GM12878 (cell line): ENCODE results near the gene LSM12. TPM values are rescaled to one million over a fixed set of nuclear protein-coding genes. Genes with fewer than 3 reads are reported as not detected.

ENCODE experiments used
- ATAC-seq: fragments of 200-7000 bp; cut with Tn5 transposase; 3 replicates; pipeline ENCODE4 v1.9.1; 2020; ENCODE audit warnings: mild to moderate bottlenecking, moderate library complexity
- BruUV-seq: library from RNA; stranded (reverse); fragments of 400-500 nt; replicated peaks from 2 replicates; lab custom pipeline; 2021; lab: Mats Ljungman, UMichigan
- CTCF ChIA-PET: fragments of 300-600 bp; sonication (Branson Sonifier 250); formaldehyde crosslinking; extraction: SDS; loops from one replicate; lab custom pipeline; 2021; ENCODE audit warnings: inconsistent platforms; lab: Yijun Ruan, JAX
- POLR2A ChIA-PET: fragments of 350-600 bp; formaldehyde crosslinking; extraction: SDS; loops from one replicate; lab custom pipeline; 2021; ENCODE audit warnings: inconsistent platforms; lab: Charles Lee
- RAD21 ChIA-PET: fragments of 300-600 bp; sonication (Branson Sonifier 250); formaldehyde crosslinking; loops from one replicate; lab custom pipeline; 2023; ENCODE audit warnings: antibody characterized with exemption; ENCODE audit not compliant: unreplicated experiment; lab: Charles Lee
- SMC1A ChIA-PET: fragments of 300-600 bp; sonication (Branson Sonifier 250); formaldehyde crosslinking; loops from one replicate; lab custom pipeline; 2023; ENCODE audit not compliant: unreplicated experiment, uncharacterized antibody; lab: Charles Lee
- DNase-seq: peaks from one replicate; pipeline ENCODE4 v3.0.0-alpha.2; 2011; ENCODE audit warnings: low read depth, low spot score
- FAIRE-seq: peaks from 3 replicates; lab custom pipeline; 2011; peaks lifted over from hg19 to GRCh38; lab: Jason Lieb, UNC
- H2AFZ ChIP-seq: 2 replicates; pipeline ENCODE4 v1.6.0; 2011; ENCODE audit warnings: low read depth, low read length, control low read depth; ENCODE audit not compliant: control insufficient read depth
- H3K27ac ChIP-seq: 2 replicates; pipeline ENCODE4 v1.5.1; 2011; ENCODE audit warnings: control low read depth; ENCODE audit not compliant: control insufficient read depth, insufficient read depth
- H3K27me3 ChIP-seq, 2 experiments: replicated peaks in 1 of 2; 2 replicates each; pipeline versions ENCODE4 v1.6.0 to v1.6.1; 2011; ENCODE audit warnings: low read length in 1 of 2; ENCODE audit not compliant: control insufficient read depth in 2 of 2, insufficient read depth in 2 of 2
- H3K36me3 ChIP-seq, 2 experiments: 2 replicates each; pipeline ENCODE4 v1.5.1; 2011; ENCODE audit warnings: low read length in 1 of 2; ENCODE audit not compliant: control insufficient read depth in 2 of 2, insufficient read depth in 2 of 2
- H3K4me1 ChIP-seq: 2 replicates; pipeline ENCODE4 v1.6.1; 2011; ENCODE audit warnings: mild to moderate bottlenecking, low read length, moderate library complexity, mixed read lengths; ENCODE audit not compliant: control insufficient read depth, insufficient read depth
- H3K4me2 ChIP-seq: 2 replicates; pipeline ENCODE4 v1.6.0; 2011; ENCODE audit warnings: control low read depth; ENCODE audit not compliant: control insufficient read depth, insufficient read depth
- H3K4me3 ChIP-seq: fragments of 200-600 bp; sonication (generic); 2 replicates; pipeline ENCODE4 v1.5.1; 2016
- H3K79me2 ChIP-seq: 2 replicates; pipeline ENCODE4 v1.6.0; 2011; ENCODE audit warnings: low read length; ENCODE audit not compliant: control insufficient read depth, insufficient read depth
- H3K9ac ChIP-seq: 2 replicates; pipeline ENCODE4 v1.8.0; 2011; ENCODE audit warnings: low read length, control low read depth, mixed read lengths; ENCODE audit not compliant: control insufficient read depth, insufficient read depth
- H3K9me3 ChIP-seq: replicated peaks from 3 replicates; pipeline ENCODE4 v1.5.1; 2011; ENCODE audit warnings: mild to moderate bottlenecking, low read length; ENCODE audit not compliant: control insufficient read depth, insufficient read depth
- H4K20me1 ChIP-seq: 2 replicates; pipeline ENCODE4 v1.6.0; 2011; ENCODE audit not compliant: control insufficient read depth, insufficient read depth
- EGR1 ChIP-seq, 2 experiments: IDR thresholded peaks; 1 replicate in 1 of 2; 2 replicates in 1 of 2; pipeline ENCODE4 v1.6.1; 2011 to 2012; ENCODE audit warnings: low read depth in 2 of 2, low read length in 2 of 2, borderline replicate concordance in 1 of 2, mild to moderate bottlenecking in 1 of 2, moderate library complexity in 1 of 2
- ESRRA ChIP-seq: IDR thresholded peaks from 2 replicates; pipeline ENCODE4 v1.6.1; 2012; ENCODE audit warnings: mild to moderate bottlenecking, low read length, improper control_type of control experiment
- ETV6 ChIP-seq, 2 experiments: fragments of 450-650 bp in 1 of 2; IDR thresholded peaks in 1 of 2; conservative IDR thresholded peaks in 1 of 2; 2 replicates each; pipeline ENCODE4 v1.6.1; 2014; ENCODE audit warnings: antibody characterized with exemption in 1 of 2, borderline replicate concordance in 1 of 2, low read depth in 1 of 2, mild to moderate bottlenecking in 1 of 2, moderate library complexity in 1 of 2
- HDAC2 ChIP-seq: fragments of 200-600 bp; sonication (generic); IDR thresholded peaks from 2 replicates; pipeline ENCODE4 v1.6.1; 2017
- HDGF ChIP-seq: fragments of 450-650 bp; IDR thresholded peaks from 2 replicates; pipeline ENCODE4 v1.6.1; 2016; ENCODE audit warnings: antibody characterized with exemption
- IKZF2 ChIP-seq, 2 experiments: fragments of 450-650 bp; IDR thresholded peaks; 2 replicates each; pipeline ENCODE4 v1.6.1; 2017; ENCODE audit warnings: mild to moderate bottlenecking in 2 of 2, moderate library complexity in 2 of 2
- IRF4 ChIP-seq: IDR thresholded peaks from 2 replicates; pipeline ENCODE4 v1.6.1; 2011; ENCODE audit warnings: low read depth, low read length
- NR2C2 ChIP-seq: IDR thresholded peaks from 2 replicates; pipeline ENCODE4 v1.6.1; 2011; ENCODE audit warnings: borderline replicate concordance, low read depth; ENCODE audit not compliant: control insufficient read depth, insufficient read length
- RB1 ChIP-seq: fragments of 450-650 bp; formaldehyde crosslinking; IDR thresholded peaks from 2 replicates; pipeline ENCODE4 v1.6.1; 2017; ENCODE audit warnings: mild to moderate bottlenecking, borderline replicate concordance
- SIN3A ChIP-seq: IDR thresholded peaks from 2 replicates; pipeline ENCODE4 v1.6.1; 2012; ENCODE audit warnings: low read depth, low read length, improper control_type of control experiment
- SPI1 ChIP-seq: IDR thresholded peaks from 2 replicates; pipeline ENCODE4 v1.6.1; 2011; ENCODE audit warnings: low read depth, mild to moderate bottlenecking, low read length, moderate library complexity, borderline replicate concordance; ENCODE audit not compliant: insufficient read depth
- SRF ChIP-seq, 2 experiments: IDR thresholded peaks; 2 replicates each; pipeline ENCODE4 v1.6.1; 2011; ENCODE audit warnings: low read depth in 2 of 2, low read length in 2 of 2, mild to moderate bottlenecking in 1 of 2, moderate library complexity in 1 of 2
- WRNIP1 ChIP-seq: IDR thresholded peaks from 2 replicates; pipeline ENCODE4 v1.6.1; 2011; ENCODE audit warnings: low read depth, low read length, improper control_type of control experiment, borderline replicate concordance
- ZNF207 ChIP-seq: fragments of 450-650 bp; IDR thresholded peaks from 2 replicates; pipeline ENCODE4 v1.6.1; 2014; ENCODE audit warnings: antibody characterized with exemption, mild to moderate bottlenecking, borderline replicate concordance
- ZNF384 ChIP-seq: IDR thresholded peaks from 2 replicates; pipeline ENCODE4 v1.6.1; 2012; ENCODE audit warnings: low read depth, mild to moderate bottlenecking, low read length, improper control_type of control experiment, borderline replicate concordance
- ZZZ3 ChIP-seq: IDR thresholded peaks from 2 replicates; pipeline ENCODE4 v1.6.1; 2011; ENCODE audit warnings: low read depth; ENCODE audit not compliant: control insufficient read depth, insufficient read length
- WGBS: methylation state at CpG from one replicate; pipeline ENCODE4 v1.1.6; 2016; ENCODE audit warnings: low lambda C conversion rate; ENCODE audit not compliant: insufficient replicate concordance, insufficient coverage; ENCODE audit errors: missing lambda C conversion rate; 5-methylcytosine and 5-hydroxymethylcytosine counted together
- in situ Hi-C: fragments of 300-500 bp; cut with MboI; formaldehyde crosslinking; loops from 9 replicates; pipeline ENCODE4 v1.14.3; 2018; ENCODE audit warnings: mixed read lengths
- intact Hi-C: fragments of 100-400 bp; cut with micrococcal nuclease; formaldehyde crosslinking; loops from one replicate; pipeline ENCODE4 v1.14.2; 2022; ENCODE audit not compliant: unreplicated experiment
- polyA plus RNA-seq, 11 experiments: library from polyadenylated mRNA; depleted of rRNA in 4 of 11; unstranded in 6 of 11; stranded (reverse) in 5 of 11; fragments of >200 nt; fragmentation: Nextera tagmentation in 4 of 11; fragmentation: Illumina TruSeq in 1 of 11; extraction: Ambion mirVana in 4 of 11; extraction: Trizol in 1 of 11; gene quantifications; 1 replicate in 1 of 11; 2 replicates in 10 of 11; pipeline versions ENCODE4 v1.2.1 to v1.2.3, GENCODE V29; 2011 to 2016; ENCODE audit warnings: inconsistent platforms in 2 of 11, missing spikeins in 2 of 11, low read depth in 1 of 11
- total RNA-seq, 4 experiments: library from RNA; depleted of rRNA in 3 of 4; stranded (reverse); fragments of >200 nt in 3 of 4; fragmentation: Illumina TruSeq in 1 of 4; extraction: Trizol in 1 of 4; gene quantifications; 2 replicates each; pipeline versions ENCODE4 v1.2.1 to v1.2.3, GENCODE V29; 2013 to 2021
- TF ChIP-seq, protein P1 (sequence below): fragments of 450-650 bp; formaldehyde crosslinking; IDR thresholded peaks from 2 replicates; pipeline ENCODE4 v1.4.0; 2020; ENCODE audit warnings: mild to moderate bottlenecking, moderate library complexity

Gene LSM12
- total and polyA plus RNA-seq, 10 of the 15 experiments (the other 5 are each of a cell fraction or from before 2014, with no cell fraction given), result 51.1 to 206 (median 70.8) TPM

DNA sequence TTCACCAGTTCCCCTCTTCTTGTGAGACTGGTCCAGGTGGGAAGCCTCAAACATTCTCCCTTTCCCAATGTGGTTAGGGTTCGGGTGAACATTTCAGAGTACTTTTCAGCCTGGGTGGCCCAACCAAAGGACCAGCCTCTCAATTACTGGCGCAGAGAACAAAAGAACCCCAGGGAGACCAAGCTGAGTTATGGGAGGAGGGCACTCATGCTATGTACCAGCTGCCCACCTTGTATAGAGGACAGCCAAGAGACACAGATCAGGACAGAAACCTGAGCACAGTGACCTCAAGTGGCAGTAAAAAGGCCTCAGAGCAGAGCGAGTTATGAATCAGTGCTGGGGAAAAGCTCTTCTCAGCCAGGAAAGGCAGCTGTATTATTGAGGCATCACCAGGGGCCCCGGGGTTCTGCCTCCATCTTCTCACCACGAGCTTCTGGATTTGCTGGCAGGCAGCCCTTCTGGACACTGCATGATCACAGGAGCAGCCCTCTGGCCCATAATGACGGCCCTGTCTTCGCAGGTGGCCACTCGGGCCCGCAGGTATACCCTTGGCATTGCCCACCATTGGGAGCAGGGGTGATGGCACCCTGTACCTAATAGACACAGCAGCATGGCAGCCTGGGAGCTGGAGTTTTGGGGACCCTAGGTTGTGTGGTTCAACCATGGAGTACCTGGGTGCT, 7.9 kb upstream of the LSM12 start (continued):
- TF ChIP-seq SPI1, result no peak
- TF ChIP-seq WRNIP1, result no peak
- no peak for TF ChIP-seq IRF4
- no peak for TF ChIP-seq ESRRA

DNA sequence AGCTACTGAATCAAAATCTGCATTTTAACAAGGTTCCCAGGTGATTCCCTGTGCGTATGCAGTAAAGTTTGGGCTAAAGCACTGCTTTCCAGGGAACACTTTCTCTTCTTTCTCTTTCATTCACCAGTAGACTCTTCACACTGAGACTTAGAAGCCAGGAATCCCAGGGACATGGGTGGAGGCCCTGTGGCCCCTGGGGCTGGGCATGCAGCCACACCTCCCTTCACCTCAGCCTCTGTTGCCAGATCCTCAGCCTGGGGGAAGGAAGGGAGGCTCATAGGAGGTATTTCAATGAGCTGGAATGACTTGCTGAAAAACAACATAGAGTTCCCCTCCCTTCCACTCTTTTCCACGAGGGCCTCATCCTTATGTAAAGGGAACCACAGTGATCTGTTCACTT, 5.3 kb upstream of the LSM12 start:
- ATAC-seq, result no peak
- SMC1A ChIA-PET, result interaction anchor here (1.0 to 1.7 kb wide), 2 partner anchors 37 to 51 kb away, joined by 3 to 5 read pairs; partner anchors contain the start of gene HDAC5
- H2AFZ ChIP-seq, result no peak overlapping the region
- RAD21 ChIA-PET, result interaction anchor here (0.5 to 0.9 kb wide), 3 partner anchors 12 to 51 kb away, joined by 3 to 6 read pairs (median 3); partner anchors contain the start of gene HDAC5
- CTCF ChIA-PET, result interaction anchor here (1.0 to 2.4 kb wide), 4 partner anchors 40 to 144 kb away, joined by 3 to 8 read pairs (median 3); partner anchors contain the start of gene HDAC5
- H3K79me2 ChIP-seq, result peaks cover 15% of the 10 kb centered on the region
- H3K4me2 ChIP-seq, result peak overlapping the region; percentile 74
- H3K4me3 ChIP-seq, result peak overlapping the region; percentile 91
- no peak for FAIRE-seq
- POLR2A ChIA-PET, result interaction anchor here (0.6 to 3.5 kb wide), 3 partner anchors 25 to 150 kb away, joined by 3 to 23 read pairs (median 8); no protein-coding TSS in a partner anchor
- H4K20me1 ChIP-seq, result no peaks in the 10 kb centered on the region
- in situ Hi-C loops, result no loop called here
- no peak for DNase-seq
- 0 out of 2 replicates have a peak, but pooled peaks cover 3% of the 10 kb centered on the region for H3K4me1 ChIP-seq
- 3% methylated on average over 2 of the region's 2 CpGs for WGBS
- intact Hi-C loops, result loop anchor here (5.0 kb wide), 1 partner anchor 41 kb away; no protein-coding TSS in a partner anchor
- no peaks in the 10 kb centered on the region for H3K9me3 ChIP-seq
- peak overlapping the region; percentile 89 for H3K9ac ChIP-seq
- peaks cover 3 to 6% of the 10 kb centered on the region in 2 experiments; a peak in 3 of 4 replicates for H3K36me3 ChIP-seq
- no TSS peak for BruUV-seq
- no peaks in the 10 kb centered on the region for H3K27me3 ChIP-seq
- H3K27ac ChIP-seq, result peak overlapping the region; percentile 76; the same call in 1 of the 2 replicates
- TF ChIP-seq SPI1 (no peak), ESRRA (no peak), ZNF207 (no peak), ETV6 (conservative IDR thresholded peaks at IDR 0.05 in 1 of 2, IDR thresholded peaks at IDR 0.05 in 1 of 2; ENCODE audit: borderline replicate concordance in 1 of 2, low read depth in 1 of 2) (no peak), RB1 (no peak), ZNF384 (no peak), EGR1 (IDR thresholded peaks at IDR 0.05; ENCODE audit: borderline replicate concordance in 1 of 2, low read depth in 2 of 2, low read length in 2 of 2) (no peak), NR2C2 (no peak), ZZZ3 (no peak), IKZF2 (IDR thresholded peaks at IDR 0.05) (no peak), SRF (IDR thresholded peaks at IDR 0.05; ENCODE audit: low read depth in 2 of 2, low read length in 2 of 2) (no peak), SIN3A (no peak), HDAC2 (no peak), HDGF (no peak)
- TF ChIP-seq, protein P1, sequence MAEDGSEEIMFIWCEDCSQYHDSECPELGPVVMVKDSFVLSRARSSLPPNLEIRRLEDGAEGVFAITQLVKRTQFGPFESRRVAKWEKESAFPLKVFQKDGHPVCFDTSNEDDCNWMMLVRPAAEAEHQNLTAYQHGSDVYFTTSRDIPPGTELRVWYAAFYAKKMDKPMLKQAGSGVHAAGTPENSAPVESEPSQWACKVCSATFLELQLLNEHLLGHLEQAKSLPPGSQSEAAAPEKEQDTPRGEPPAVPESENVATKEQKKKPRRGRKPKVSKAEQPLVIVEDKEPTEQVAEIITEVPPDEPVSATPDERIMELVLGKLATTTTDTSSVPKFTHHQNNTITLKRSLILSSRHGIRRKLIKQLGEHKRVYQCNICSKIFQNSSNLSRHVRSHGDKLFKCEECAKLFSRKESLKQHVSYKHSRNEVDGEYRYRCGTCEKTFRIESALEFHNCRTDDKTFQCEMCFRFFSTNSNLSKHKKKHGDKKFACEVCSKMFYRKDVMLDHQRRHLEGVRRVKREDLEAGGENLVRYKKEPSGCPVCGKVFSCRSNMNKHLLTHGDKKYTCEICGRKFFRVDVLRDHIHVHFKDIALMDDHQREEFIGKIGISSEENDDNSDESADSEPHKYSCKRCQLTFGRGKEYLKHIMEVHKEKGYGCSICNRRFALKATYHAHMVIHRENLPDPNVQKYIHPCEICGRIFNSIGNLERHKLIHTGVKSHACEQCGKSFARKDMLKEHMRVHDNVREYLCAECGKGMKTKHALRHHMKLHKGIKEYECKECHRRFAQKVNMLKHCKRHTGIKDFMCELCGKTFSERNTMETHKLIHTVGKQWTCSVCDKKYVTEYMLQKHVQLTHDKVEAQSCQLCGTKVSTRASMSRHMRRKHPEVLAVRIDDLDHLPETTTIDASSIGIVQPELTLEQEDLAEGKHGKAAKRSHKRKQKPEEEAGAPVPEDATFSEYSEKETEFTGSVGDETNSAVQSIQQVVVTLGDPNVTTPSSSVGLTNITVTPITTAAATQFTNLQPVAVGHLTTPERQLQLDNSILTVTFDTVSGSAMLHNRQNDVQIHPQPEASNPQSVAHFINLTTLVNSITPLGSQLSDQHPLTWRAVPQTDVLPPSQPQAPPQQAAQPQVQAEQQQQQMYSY (CRISPR knock-in tag), result no peak
